Fibroblast of pulmonary artery (primary cell): ENCODE measurements around the gene BOLA1.

Experiments used
- DNase-seq: peaks from one replicate; pipeline ENCODE4 v3.0.0-alpha.2; 2010; ENCODE audit warnings: low read depth
- H3K4me3 ChIP-seq: replicated peaks from 2 replicates; pipeline ENCODE4 v1.5.1; 2011; ENCODE audit warnings: low read depth, mild to moderate bottlenecking, control low read depth, low read length, moderate library complexity
- CTCF ChIP-seq: IDR thresholded peaks from 2 replicates; pipeline ENCODE4 v1.5.1; 2011; ENCODE audit warnings: mild to moderate bottlenecking, control low read depth, low read length, inconsistent platforms; ENCODE audit errors: missing control alignments

Gene BOLA1

GRCh38 chr1:149906570-149907075, 7.3 kb downstream of the BOLA1 start:
- no peak for DNase-seq
- no peak overlapping the region for H3K4me3 ChIP-seq
- no peak for TF ChIP-seq CTCF

GRCh38 chr1:149914545-149914944, 15.2 kb downstream of the BOLA1 start:
- H3K4me3 ChIP-seq, result no peak overlapping the region
- DNase-seq, result no peak
- no peak for TF ChIP-seq CTCF

GRCh38 chr1:149915429-149916192, 16.2 kb downstream of the BOLA1 start:
- TF ChIP-seq CTCF, result no peak
- DNase-seq, result no peak
- no peak overlapping the region for H3K4me3 ChIP-seq

GRCh38 chr1:149916193-149916897, 17.0 kb downstream of the BOLA1 start:
- DNase-seq, result no peak
- TF ChIP-seq CTCF, result no peak
- H3K4me3 ChIP-seq, result peak overlapping the region; percentile 72

DNA sequence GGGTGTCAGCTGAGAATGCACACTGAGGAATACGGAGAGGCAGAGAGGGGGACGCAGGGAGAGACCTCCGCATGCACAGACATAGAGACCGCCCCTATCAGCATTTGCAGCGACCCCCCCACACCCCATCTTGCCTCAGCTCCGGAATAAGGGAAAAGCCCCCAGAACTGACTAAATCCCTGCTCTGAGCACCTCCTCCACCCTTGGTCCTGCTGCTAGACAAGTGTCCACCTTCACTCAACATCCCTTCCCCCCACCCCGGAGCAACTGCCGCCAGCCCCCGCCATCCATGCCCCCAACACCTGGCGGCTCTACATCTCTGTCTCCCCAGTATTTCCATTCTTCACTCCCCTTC, 17.5 kb downstream of the BOLA1 start:
- no peak for DNase-seq
- TF ChIP-seq CTCF, result no peak
- peak overlapping the region; percentile 72 for H3K4me3 ChIP-seq

DNA sequence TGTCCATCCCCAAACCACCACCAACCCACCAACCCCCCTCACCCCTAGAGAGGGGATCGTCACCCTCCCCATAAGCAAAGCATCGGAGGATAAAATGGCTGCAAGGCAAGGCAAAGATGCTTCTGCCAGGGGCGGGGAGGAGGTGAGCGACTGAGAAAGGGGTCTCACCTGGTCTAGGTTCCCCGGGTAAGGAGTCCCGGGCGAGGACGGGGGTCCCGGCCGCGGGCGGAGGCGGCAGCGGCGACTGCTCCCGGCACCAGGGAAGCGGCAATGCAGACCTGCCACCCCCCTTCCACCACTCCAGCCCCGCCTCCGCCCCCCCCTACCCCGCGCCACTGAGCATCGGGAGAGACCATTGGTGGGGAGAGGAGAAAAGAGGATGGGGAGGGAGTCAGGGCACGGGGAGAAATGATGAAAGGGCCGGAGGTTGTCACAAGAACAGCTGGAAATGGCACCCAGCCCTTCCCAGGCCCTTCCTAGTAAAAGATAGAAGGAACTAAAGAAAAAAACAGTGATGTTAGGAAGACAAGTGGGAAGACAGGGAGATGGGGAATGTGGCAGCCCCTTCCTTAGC, 18.3 kb downstream of the BOLA1 start, which contains the start of gene SV2A:
Gene SV2A, minus strand, starts transcription at position 274 of the 574 bp plus-strand sequence. CDS start 4,004 bp downstream, outside the sequence.
- H3K4me3 ChIP-seq, result peak within 1 kb of the TSS; percentile 72
- no peak for TF ChIP-seq CTCF
- DNase-seq, result peak; percentile 63
